ENCODE results near the gene BCL11B.

The BCL11B gene

GRCh38 chr14:99312106-99312505 is 40.1 kb upstream of the BCL11B start:
- peaks cover 5% of the 10 kb centered on the region for H3K9me3 Mint-ChIP-seq
- peaks cover 17% of the 10 kb centered on the region for H3K4me1 Mint-ChIP-seq
- no peak for DNase-seq (ENCODE audit: low spot score in 2 of 2)
- H3K27me3 Mint-ChIP-seq = no peaks in the 10 kb centered on the region
- no peaks in the 10 kb centered on the region for H3K36me3 Mint-ChIP-seq (ENCODE audit: insufficient read depth)
- H3K27ac Mint-ChIP-seq (ENCODE audit: low read depth) = no peak overlapping the region
- no peak for ATAC-seq (replicated peaks; ENCODE audit: extremely low read depth, poor library complexity, severe bottlenecking)
- H3K4me3 Mint-ChIP-seq = no peak overlapping the region

DNA sequence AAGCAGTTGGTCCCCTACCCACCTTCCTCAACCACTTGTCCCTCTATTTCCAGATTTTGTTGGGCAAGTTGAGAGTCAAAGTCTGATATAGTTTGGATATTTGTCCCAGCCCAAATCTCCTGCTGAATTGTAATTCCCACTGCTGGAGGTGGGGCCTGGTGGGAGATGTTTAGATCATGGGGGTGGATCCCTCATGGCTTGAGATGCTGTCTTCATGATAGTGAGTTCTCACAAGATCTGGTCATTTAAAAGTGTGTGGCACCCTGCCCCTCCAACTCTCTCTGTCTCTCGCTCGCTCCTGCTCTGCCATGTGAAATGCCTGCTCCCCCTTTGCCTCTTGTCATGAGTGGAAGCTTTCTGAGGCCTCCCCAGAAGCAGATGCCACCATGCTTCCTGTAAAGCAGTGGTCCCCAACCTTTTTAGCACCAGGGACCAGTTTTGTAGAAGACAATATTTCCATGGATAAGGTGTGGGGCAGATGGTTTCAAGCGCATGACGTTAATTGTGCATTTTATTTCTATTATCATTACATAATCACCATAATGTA is 37.3 kb upstream of the BCL11B start:
- Mint-ChIP-seq H3K4me1 (peaks cover under 1% of the 10 kb centered on the region), H3K27me3 (no peaks in the 10 kb centered on the region), H3K4me3 (no peak overlapping the region), H3K27ac (ENCODE audit: low read depth) (no peak overlapping the region), H3K9me3 (peaks cover 5% of the 10 kb centered on the region), H3K36me3 (ENCODE audit: insufficient read depth) (no peaks in the 10 kb centered on the region)
- ATAC-seq (replicated peaks; ENCODE audit: extremely low read depth, poor library complexity, severe bottlenecking) (no peak), DNase-seq (ENCODE audit: low spot score in 2 of 2) (no peak)

- Mint-ChIP-seq H3K36me3 (ENCODE audit: insufficient read depth) (no peaks in the 10 kb centered on the region), H3K27ac (ENCODE audit: low read depth) (no peak overlapping the region), H3K4me3 (no peak overlapping the region), H3K27me3 (no peaks in the 10 kb centered on the region), H3K9me3 (peaks cover 8% of the 10 kb centered on the region), H3K4me1 (no peaks in the 10 kb centered on the region)
- ATAC-seq (replicated peaks; ENCODE audit: extremely low read depth, poor library complexity, severe bottlenecking) (no peak), DNase-seq (ENCODE audit: low spot score in 2 of 2) (no peak)
These were observed 32.2 kb upstream of the BCL11B start for GRCh38 chr14:99304208-99304607.

GRCh38 chr14:99300190-99300589 is 28.2 kb upstream of the BCL11B start:
- H3K27ac Mint-ChIP-seq (ENCODE audit: low read depth) = no peak overlapping the region
- DNase-seq (ENCODE audit: low spot score in 2 of 2) = no peak
- no peak for ATAC-seq (replicated peaks; ENCODE audit: extremely low read depth, poor library complexity, severe bottlenecking)
- no peak overlapping the region for H3K4me3 Mint-ChIP-seq
- no peaks in the 10 kb centered on the region for H3K4me1 Mint-ChIP-seq
- no peaks in the 10 kb centered on the region for H3K36me3 Mint-ChIP-seq (ENCODE audit: insufficient read depth)
- peaks cover 14% of the 10 kb centered on the region for H3K9me3 Mint-ChIP-seq
- no peaks in the 10 kb centered on the region for H3K27me3 Mint-ChIP-seq

- no peak for DNase-seq (ENCODE audit: low spot score in 2 of 2)
- Mint-ChIP-seq H3K4me3 (no peak overlapping the region), H3K36me3 (ENCODE audit: insufficient read depth) (no peaks in the 10 kb centered on the region), H3K27me3 (no peaks in the 10 kb centered on the region), H3K27ac (ENCODE audit: low read depth) (no peak overlapping the region), H3K9me3 (peaks cover 13% of the 10 kb centered on the region), H3K4me1 (peaks cover 1% of the 10 kb centered on the region)
- no peak for ATAC-seq (replicated peaks; ENCODE audit: extremely low read depth, poor library complexity, severe bottlenecking)
These were observed 24.5 kb upstream of the BCL11B start for GRCh38 chr14:99296517-99296916.

DNA sequence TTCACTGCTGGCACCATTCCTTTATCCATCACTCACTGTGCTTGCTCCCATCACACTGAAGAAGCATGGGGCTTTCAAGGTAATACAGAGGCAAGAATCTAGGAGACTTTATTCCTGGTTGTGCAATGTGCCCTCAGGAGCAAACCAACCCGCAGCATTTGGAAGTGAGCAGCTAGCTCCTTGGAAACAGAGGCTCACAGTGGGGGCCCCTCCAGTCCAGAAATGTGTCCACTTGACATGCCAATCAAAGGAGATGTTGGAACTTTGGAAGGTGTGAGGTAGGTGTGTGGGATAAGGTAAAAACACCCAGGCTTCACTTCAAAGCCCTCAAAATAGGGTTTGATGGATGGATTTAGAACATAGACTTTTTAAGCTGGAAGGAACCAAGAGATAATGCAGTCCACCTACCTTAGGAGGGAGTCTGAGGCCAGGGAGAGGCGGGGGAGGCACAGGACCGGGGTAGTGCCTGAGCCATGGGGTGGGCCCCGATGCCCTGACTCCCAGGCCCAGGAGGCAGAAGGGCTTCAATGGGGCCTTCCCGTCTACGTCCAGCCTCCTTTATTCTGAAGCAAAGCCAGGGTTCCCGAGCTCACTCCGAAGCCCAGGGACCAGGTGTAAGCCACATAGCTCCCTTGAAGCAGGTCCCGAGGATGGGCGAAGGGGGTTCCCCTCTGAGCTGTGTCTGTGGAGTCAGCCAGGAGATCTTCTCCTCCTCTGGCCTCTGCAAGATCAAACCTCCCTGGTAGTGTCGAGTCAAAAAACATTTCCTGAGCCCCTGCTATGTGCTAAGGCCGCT is 17.6 kb upstream of the BCL11B start:
- peaks cover 41% of the 10 kb centered on the region for H3K4me1 Mint-ChIP-seq
- H3K27me3 Mint-ChIP-seq = no peaks in the 10 kb centered on the region
- ATAC-seq (replicated peaks; ENCODE audit: extremely low read depth, poor library complexity, severe bottlenecking) (no peak), DNase-seq (ENCODE audit: low spot score in 2 of 2) (no peak)
- no peak overlapping the region for H3K4me3 Mint-ChIP-seq
- no peak overlapping the region for H3K27ac Mint-ChIP-seq (ENCODE audit: low read depth)
- peaks cover 9% of the 10 kb centered on the region for H3K36me3 Mint-ChIP-seq (ENCODE audit: insufficient read depth)
- no peaks in the 10 kb centered on the region for H3K9me3 Mint-ChIP-seq

DNA sequence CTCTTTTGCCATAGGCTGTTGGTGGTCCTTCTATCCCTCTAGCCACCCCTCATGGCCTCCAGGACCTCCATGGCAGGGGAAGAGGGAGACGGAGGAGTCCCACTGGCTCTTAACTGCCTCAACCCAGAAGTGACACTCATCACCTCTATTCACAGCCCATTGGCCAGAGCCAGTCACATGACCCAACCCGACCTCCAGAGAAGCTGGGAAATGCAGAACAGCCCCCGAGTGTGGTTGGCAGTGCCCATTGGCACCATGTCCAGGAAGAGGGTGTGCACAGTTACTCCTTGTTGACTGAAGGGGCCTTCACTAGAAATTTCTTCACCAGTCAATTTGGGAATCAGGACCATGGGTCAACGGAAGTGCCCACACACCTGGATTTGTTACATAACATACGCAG is 17.0 kb upstream of the BCL11B start:
- no peak for ATAC-seq (replicated peaks; ENCODE audit: extremely low read depth, poor library complexity, severe bottlenecking)
- Mint-ChIP-seq H3K4me3 (no peak overlapping the region), H3K4me1 (peaks cover 41% of the 10 kb centered on the region), H3K27me3 (no peaks in the 10 kb centered on the region), H3K9me3 (no peaks in the 10 kb centered on the region), H3K27ac (ENCODE audit: low read depth) (no peak overlapping the region), H3K36me3 (ENCODE audit: insufficient read depth) (peaks cover 12% of the 10 kb centered on the region)
- DNase-seq (ENCODE audit: low spot score in 2 of 2) = no peak

DNA sequence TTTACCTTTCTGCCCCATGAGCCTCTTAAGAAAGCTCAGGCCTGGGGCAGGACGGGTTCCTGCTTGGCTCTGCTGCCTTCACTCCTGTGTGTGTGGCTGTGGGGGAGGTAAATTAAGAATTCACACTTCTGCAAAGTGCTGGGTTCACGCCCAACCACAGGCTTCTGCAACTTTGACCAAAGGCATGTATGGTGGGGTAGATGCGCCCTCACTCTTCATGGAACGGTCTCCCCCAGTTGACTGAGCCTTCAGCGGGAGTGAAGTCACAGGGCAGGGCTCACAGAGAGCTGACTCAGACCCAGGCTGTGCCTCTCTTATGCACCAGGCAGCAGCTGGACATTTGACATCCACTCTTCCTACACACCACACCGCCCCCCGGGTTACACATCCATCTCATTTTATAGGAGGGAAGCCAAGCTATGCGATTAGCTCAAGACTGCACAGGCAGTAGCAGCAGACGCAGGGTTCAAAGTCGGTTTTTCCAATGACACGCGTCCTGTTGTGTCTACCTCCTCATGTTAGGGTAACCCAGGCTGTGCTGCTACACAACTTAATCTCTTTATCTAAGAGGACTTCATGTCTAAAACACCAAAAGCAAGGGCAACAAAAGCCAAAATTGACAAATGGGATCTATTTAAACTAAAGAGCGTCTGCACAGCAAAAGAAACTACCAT is 15.4 kb upstream of the BCL11B start:
- Mint-ChIP-seq H3K27me3 (no peaks in the 10 kb centered on the region), H3K4me1 (peaks cover 41% of the 10 kb centered on the region), H3K4me3 (peak overlapping the region; percentile 76), H3K9me3 (no peaks in the 10 kb centered on the region), H3K27ac (ENCODE audit: low read depth) (peak overlapping the region; percentile 94), H3K36me3 (ENCODE audit: insufficient read depth) (peaks cover 12% of the 10 kb centered on the region)
- DNase-seq (ENCODE audit: low spot score in 2 of 2) (no peak), ATAC-seq (replicated peaks; ENCODE audit: extremely low read depth, poor library complexity, severe bottlenecking) (peak; percentile 80)

GRCh38 chr14:99286761-99287160 is 14.8 kb upstream of the BCL11B start:
- no peaks in the 10 kb centered on the region for H3K9me3 Mint-ChIP-seq
- DNase-seq (ENCODE audit: low spot score in 2 of 2) = no peak

GRCh38 chr14:99284254-99285004 is 12.4 kb upstream of the BCL11B start:
- H3K4me1 Mint-ChIP-seq = peaks cover 49% of the 10 kb centered on the region
- no peaks in the 10 kb centered on the region for H3K9me3 Mint-ChIP-seq
- H3K27me3 Mint-ChIP-seq = no peaks in the 10 kb centered on the region
- ATAC-seq (replicated peaks; ENCODE audit: extremely low read depth, poor library complexity, severe bottlenecking) (no peak), DNase-seq (ENCODE audit: low spot score in 2 of 2) (no peak)
- peaks cover 12% of the 10 kb centered on the region for H3K36me3 Mint-ChIP-seq (ENCODE audit: insufficient read depth)
- peak overlapping the region; percentile 94 for H3K27ac Mint-ChIP-seq (ENCODE audit: low read depth)
- H3K4me3 Mint-ChIP-seq = peak overlapping the region; percentile 76

More at GRCh38 chr14:99286761-99287160, 14.8 kb upstream of the BCL11B start:
- peaks cover 12% of the 10 kb centered on the region for H3K36me3 Mint-ChIP-seq (ENCODE audit: insufficient read depth)
- H3K27ac Mint-ChIP-seq (ENCODE audit: low read depth) = peak overlapping the region; percentile 94
- H3K27me3 Mint-ChIP-seq = no peaks in the 10 kb centered on the region
- peaks cover 41% of the 10 kb centered on the region for H3K4me1 Mint-ChIP-seq
- peak overlapping the region; percentile 76 for H3K4me3 Mint-ChIP-seq
- ATAC-seq (replicated peaks; ENCODE audit: extremely low read depth, poor library complexity, severe bottlenecking) = peak; percentile 61

DNA sequence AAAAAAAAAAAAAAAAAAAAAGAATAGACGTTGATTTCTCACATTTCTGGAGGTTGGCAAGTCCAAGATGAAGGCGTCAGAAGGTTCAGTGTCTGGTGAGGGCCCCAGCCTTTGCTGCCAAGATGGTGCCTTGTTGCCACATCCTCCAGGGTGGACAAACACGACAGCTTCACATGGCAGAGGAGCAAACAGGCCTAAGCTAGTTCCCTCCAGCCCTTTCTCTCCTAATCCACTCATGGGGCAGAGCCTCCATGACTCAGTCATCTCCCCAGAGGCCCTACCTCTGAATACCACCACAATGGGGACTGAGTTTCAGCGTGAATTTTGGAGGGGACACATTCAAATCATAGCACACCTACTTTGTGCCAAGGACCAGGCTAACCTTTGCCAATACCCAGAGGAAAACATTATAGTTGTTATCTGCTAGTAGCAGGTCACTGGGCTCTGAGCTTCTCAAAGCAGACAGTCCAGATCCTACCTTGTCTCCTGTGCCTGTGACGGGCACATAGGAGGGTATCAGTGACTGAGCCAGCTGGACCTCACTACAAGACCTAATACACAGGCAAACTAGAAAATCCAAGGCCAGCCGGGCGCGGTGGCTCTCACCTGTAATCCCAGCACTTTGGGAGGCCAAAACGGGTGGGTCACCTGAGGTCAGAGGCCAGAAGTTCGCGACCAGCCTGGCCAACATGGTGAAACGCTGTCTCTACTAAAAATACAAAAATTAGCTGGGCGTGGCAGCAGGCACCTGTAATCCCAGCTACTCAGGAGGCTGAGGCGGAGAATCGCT is 10.5 kb upstream of the BCL11B start:
- H3K4me1 Mint-ChIP-seq = peaks cover 41% of the 10 kb centered on the region
- DNase-seq (ENCODE audit: low spot score in 2 of 2) = no peak

DNA sequence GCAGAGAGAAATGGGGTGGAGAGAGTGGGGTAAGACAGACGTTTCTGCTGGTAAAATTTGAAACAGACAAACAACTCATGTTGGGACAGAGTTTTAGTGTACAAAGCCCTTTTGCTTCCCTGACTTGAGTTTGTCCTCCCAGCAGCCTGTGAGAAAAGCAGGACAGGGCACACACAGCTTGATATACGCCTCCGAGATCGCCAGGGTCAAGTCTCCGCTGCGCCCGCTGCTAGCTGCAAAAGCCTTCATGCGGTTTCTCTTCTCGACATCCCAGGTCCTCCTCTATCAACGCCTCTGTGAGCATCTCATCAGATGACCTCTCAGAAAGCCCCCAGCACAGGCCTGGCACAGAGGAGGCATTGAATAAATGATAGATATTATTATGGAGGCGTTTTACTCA is 9.4 kb upstream of the BCL11B start:
- Mint-ChIP-seq H3K4me1 (peaks cover 36% of the 10 kb centered on the region), H3K9me3 (no peaks in the 10 kb centered on the region), H3K4me3 (no peak overlapping the region), H3K27ac (ENCODE audit: low read depth) (peak overlapping the region; percentile 2), H3K27me3 (no peaks in the 10 kb centered on the region), H3K36me3 (ENCODE audit: insufficient read depth) (peaks cover 6% of the 10 kb centered on the region)
- no peak for ATAC-seq (replicated peaks; ENCODE audit: extremely low read depth, poor library complexity, severe bottlenecking)
- no peak for DNase-seq (ENCODE audit: low spot score in 2 of 2)

More for the DNA sequence above, 10.5 kb upstream of the BCL11B start:
- no peak overlapping the region for H3K27ac Mint-ChIP-seq (ENCODE audit: low read depth)
- H3K27me3 Mint-ChIP-seq = no peaks in the 10 kb centered on the region
- H3K4me3 Mint-ChIP-seq = no peak overlapping the region
- H3K9me3 Mint-ChIP-seq = no peaks in the 10 kb centered on the region
- ATAC-seq (replicated peaks; ENCODE audit: extremely low read depth, poor library complexity, severe bottlenecking) = no peak
- H3K36me3 Mint-ChIP-seq (ENCODE audit: insufficient read depth) = peaks cover 10% of the 10 kb centered on the region

Measured in central memory CD8-positive, alpha-beta T cell (primary cell).